AG04450 (cell line): ENCODE data around the gene DCLK1. TPM values are rescaled to one million over a fixed set of nuclear protein-coding genes. Genes with fewer than 3 reads are reported as not detected.

Source experiments
- CTCF ChIA-PET: fragments of 300-600, 350-600 bp; formaldehyde crosslinking; extraction: SDS; loops from one replicate; lab custom pipeline; 2022; ENCODE audit warnings: antibody characterized with exemption, inconsistent platforms; lab: Charles Lee
- POLR2A ChIA-PET: fragments of 350-600 bp; formaldehyde crosslinking; extraction: SDS; loops from one replicate; lab custom pipeline; 2021; ENCODE audit warnings: antibody characterized with exemption, inconsistent platforms; lab: Yijun Ruan, JAX
- DNase-seq: peaks from one replicate; pipeline ENCODE4 v3.0.0-alpha.2; 2011; ENCODE audit warnings: low read depth, low spot score
- H3K27ac ChIP-seq: one replicate; pipeline ENCODE4 v1.5.1; 2012; ENCODE audit warnings: low read depth, low read length, control low read depth
- H3K27me3 ChIP-seq: one replicate; pipeline ENCODE4 v1.6.0; 2012; ENCODE audit warnings: low read length; ENCODE audit not compliant: control insufficient read depth, insufficient read depth
- H3K4me3 ChIP-seq: 2 replicates; pipeline ENCODE4 v1.5.1; 2011; ENCODE audit warnings: mild to moderate bottlenecking, low read depth, low read length, control low read depth
- H3K9me3 ChIP-seq: 2 replicates; pipeline ENCODE4 v1.5.1; 2012; ENCODE audit warnings: low read length; ENCODE audit not compliant: control insufficient read depth, insufficient read depth
- polyA plus RNA-seq: library from polyadenylated mRNA; depleted of rRNA; stranded (reverse); fragments of >200 nt; gene quantifications from 2 replicates; pipeline ENCODE4 v1.2.3, GENCODE V29; 2011
- TF ChIP-seq, protein P1 (sequence below): IDR thresholded peaks from 2 replicates; pipeline ENCODE4 v1.5.1; 2011; ENCODE audit warnings: low read depth, low read length, control low read depth, inconsistent platforms

DCLK1 gene
- polyA plus RNA-seq, 1 experiment = not detected

DNA sequence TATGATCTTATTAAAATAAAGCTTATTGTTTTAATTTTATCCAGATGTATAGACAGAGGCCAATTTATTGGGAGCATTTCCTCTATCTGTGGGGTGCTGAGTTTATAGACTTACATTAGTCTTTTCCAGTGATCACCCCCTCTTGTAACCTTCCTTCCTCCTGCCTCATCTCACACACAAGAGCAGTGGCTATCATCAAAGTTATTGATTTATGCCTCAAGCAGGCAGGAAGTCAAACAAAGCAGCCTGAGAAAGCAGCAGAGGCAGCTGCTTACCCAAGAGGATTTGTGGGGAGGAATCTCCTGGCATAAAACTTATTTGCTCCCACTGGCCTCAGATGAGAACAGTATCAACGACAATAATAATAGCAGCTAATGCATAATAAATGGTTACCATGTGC, 26.3 kb upstream of the DCLK1 start:
- Histone ChIP-seq H3K9me3 (peaks cover 4% of the 10 kb centered on the region; the same call in 1 of the 2 replicates), H3K4me3 (no peak overlapping the region), H3K27ac (no peak overlapping the region), H3K27me3 (peaks cover 4% of the 10 kb centered on the region)
- POLR2A ChIA-PET = no interaction called here
- CTCF ChIA-PET = interaction anchor here (1.3 kb wide), 1 partner anchor 118 kb away, joined by 4 read pairs; no protein-coding TSS in a partner anchor
- TF ChIP-seq, protein P1, sequence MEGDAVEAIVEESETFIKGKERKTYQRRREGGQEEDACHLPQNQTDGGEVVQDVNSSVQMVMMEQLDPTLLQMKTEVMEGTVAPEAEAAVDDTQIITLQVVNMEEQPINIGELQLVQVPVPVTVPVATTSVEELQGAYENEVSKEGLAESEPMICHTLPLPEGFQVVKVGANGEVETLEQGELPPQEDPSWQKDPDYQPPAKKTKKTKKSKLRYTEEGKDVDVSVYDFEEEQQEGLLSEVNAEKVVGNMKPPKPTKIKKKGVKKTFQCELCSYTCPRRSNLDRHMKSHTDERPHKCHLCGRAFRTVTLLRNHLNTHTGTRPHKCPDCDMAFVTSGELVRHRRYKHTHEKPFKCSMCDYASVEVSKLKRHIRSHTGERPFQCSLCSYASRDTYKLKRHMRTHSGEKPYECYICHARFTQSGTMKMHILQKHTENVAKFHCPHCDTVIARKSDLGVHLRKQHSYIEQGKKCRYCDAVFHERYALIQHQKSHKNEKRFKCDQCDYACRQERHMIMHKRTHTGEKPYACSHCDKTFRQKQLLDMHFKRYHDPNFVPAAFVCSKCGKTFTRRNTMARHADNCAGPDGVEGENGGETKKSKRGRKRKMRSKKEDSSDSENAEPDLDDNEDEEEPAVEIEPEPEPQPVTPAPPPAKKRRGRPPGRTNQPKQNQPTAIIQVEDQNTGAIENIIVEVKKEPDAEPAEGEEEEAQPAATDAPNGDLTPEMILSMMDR = no peak
- no peak for DNase-seq

DNA sequence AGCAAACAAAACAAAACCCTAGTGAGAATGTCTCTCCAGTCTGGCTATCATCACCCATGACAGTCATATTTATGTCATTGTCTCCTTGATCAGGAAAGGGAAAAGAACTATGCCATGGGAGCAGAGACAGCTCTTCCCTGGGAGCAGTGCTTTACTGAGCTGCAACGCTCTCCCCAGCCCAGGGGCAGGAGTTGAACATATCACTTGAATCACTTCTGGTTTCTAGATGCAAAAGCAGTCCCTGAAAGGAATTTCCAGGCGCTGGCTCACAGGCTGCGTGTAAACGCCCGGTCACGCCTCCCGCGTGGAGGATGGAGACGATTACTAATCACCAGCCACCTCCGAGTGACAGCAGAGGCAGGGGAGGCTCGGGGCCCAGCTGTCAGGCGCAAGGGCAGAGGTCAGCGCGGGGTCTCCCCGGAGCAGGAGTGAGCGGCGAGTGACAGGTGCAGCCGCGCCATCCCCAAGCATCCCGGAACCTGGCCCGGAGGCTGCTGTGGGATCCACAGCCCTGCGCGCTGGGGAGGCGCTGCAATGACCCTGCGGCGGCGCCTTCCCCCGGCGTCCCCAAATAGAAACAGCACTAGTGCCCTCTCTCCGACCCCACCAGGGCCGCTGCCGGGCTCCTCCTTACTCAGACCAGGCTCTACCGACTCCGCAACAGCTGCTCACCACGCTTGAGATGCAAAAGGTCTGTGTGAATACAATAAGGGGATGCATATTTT, 23.5 kb upstream of the DCLK1 start:
- Histone ChIP-seq H3K4me3 (no peak overlapping the region), H3K27ac (no peak overlapping the region), H3K9me3 (peaks cover 4% of the 10 kb centered on the region; the same call in 1 of the 2 replicates), H3K27me3 (peaks cover 4% of the 10 kb centered on the region)
- POLR2A ChIA-PET = no interaction called here
- CTCF ChIA-PET = no interaction called here
- DNase-seq = no peak
- TF ChIP-seq, protein P1 = no peak

DNA sequence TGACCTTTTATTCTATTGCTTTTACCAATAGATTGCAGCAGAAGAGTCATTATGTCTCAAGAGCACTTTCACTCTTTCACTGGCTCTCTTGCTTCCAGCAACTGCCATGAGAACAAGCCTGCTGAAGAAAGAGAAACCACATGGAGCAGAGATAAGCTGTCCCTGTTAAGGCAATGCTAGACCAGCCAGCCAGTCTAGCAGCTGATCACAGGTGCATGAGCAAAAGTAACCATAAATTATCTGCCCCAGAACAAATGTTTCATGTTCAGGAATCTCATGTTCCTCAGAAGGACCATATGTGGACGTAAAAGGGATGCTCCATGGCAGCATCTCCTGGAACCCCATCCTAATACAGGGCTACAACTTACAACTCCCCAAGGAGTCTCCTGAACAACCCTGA, 20.4 kb upstream of the DCLK1 start:
- ChIA-PET POLR2A (no interaction called here), CTCF (no interaction called here)
- Histone ChIP-seq H3K9me3 (peaks cover 4% of the 10 kb centered on the region; the same call in 1 of the 2 replicates), H3K27me3 (peaks cover 4% of the 10 kb centered on the region), H3K27ac (no peak overlapping the region), H3K4me3 (no peak overlapping the region)
- no peak for DNase-seq
- TF ChIP-seq, protein P1 = no peak

DNA sequence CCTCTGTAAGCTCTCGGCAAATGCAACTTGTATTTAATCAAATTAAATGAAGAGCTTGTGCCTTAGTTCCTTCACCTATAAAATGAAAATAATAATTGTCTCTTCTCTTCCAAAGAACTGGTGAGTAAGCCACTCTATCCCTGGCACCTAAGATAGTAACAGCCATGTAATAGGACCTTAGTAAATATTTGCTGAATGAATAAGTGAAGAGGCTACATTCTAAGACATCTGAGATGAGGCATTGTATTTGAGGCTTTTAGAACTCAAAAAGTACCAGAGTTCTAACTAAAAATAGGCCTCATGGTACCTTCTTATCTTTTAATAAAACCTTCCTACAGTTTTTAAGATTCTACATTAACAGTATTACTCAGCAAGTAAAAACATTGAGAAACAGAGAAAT, 17.3 kb upstream of the DCLK1 start:
- ChIA-PET CTCF (no interaction called here), POLR2A (no interaction called here)
- H3K27ac ChIP-seq = no peak overlapping the region
- H3K27me3 ChIP-seq = no peaks in the 10 kb centered on the region
- H3K9me3 ChIP-seq = no peaks in the 10 kb centered on the region
- no peak overlapping the region for H3K4me3 ChIP-seq
- no peak for DNase-seq
- TF ChIP-seq, protein P1 = no peak

DNA sequence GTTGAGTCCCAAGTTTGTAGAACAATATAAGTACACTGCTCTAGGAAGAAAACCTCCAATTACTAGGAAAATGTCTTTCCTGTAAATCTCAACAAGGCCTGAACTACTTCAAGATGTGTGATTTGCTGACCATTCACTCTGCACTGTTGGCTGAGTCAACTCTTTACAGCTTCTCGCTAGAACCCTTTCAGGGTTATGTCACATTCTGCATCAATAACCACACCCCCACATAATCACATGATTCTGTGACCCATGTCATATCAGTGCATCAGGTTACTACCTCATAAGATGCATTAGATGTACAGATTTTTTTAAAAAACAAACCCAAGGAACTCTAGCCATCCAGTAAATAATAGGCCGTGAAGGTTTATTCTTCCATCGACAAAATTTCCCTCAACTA, 16.1 kb upstream of the DCLK1 start:
- Histone ChIP-seq H3K27ac (no peak overlapping the region), H3K9me3 (no peaks in the 10 kb centered on the region), H3K27me3 (no peaks in the 10 kb centered on the region), H3K4me3 (no peak overlapping the region)
- TF ChIP-seq, protein P1 = no peak
- CTCF ChIA-PET = no interaction called here
- DNase-seq = no peak
- POLR2A ChIA-PET = no interaction called here
